HS-27A (cell line): ENCODE measurements around the gene VPS16.
A peak's percentile ranks its signal among the peaks of the same experiment; 100 is the strongest.

Experiments
- DNase-seq: peaks from one replicate; pipeline ENCODE4 v3.0.0-alpha.2; 2012; ENCODE audit warnings: low read depth, missing footprints

Gene VPS16

GRCh38 chr20:2840138-2840966 lies at the start of gene VPS16, which contains the start of gene PCED1A:
Gene VPS16 (plus strand): TSS chr20:2840745. CDS start chr20:2840775, 30 bp downstream.
Gene PCED1A (minus strand): TSS chr20:2840655. CDS start chr20:2839912, 743 bp downstream.
- peak; percentile 45 for DNase-seq

- DNase-seq = no peak
These were observed 47.1 kb upstream of the VPS16 start for GRCh38 chr20:2793471-2793870.

GRCh38 chr20:2794202-2794748 lies 46.3 kb upstream of the VPS16 start:
- DNase-seq = no peak

- no peak for DNase-seq
These were observed 45.6 kb upstream of the VPS16 start for GRCh38 chr20:2794866-2795447.

- DNase-seq = no peak
These were observed 45.1 kb upstream of the VPS16 start for GRCh38 chr20:2795451-2795850.

DNA sequence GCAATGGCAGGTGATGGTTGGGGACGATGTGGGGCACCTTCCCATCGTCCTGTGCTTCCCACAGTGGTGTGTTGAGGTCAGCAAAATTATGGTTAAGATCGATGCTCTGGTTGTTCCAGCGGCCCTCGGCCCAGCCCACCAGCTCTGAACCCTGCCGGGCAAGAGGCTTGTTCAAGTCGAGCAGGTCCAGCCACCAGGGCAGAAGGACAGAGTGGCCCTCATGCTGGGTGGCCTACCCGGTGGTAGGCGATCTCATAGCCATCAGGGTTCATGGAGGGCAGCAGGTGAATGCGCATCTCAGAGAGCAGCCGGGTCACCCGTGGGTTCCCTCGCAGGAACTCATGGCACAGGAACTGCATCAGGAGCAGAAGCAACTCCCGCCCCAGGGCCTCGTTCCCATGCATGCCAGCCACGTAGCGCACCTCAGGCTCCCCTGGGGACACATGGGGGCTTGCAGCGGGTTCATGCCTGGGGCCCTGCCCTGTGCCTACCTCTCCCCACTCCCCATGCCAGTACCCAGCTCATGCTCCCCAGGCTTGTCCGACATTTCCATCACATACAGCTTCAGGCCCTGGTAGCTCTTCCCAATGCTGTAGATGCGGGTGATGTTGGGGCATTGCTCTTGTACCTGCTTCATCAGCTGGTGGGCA lies 44.4 kb upstream of the VPS16 start:
- no peak for DNase-seq

GRCh38 chr20:2797136-2797983 lies 43.2 kb upstream of the VPS16 start:
- no peak for DNase-seq

DNA sequence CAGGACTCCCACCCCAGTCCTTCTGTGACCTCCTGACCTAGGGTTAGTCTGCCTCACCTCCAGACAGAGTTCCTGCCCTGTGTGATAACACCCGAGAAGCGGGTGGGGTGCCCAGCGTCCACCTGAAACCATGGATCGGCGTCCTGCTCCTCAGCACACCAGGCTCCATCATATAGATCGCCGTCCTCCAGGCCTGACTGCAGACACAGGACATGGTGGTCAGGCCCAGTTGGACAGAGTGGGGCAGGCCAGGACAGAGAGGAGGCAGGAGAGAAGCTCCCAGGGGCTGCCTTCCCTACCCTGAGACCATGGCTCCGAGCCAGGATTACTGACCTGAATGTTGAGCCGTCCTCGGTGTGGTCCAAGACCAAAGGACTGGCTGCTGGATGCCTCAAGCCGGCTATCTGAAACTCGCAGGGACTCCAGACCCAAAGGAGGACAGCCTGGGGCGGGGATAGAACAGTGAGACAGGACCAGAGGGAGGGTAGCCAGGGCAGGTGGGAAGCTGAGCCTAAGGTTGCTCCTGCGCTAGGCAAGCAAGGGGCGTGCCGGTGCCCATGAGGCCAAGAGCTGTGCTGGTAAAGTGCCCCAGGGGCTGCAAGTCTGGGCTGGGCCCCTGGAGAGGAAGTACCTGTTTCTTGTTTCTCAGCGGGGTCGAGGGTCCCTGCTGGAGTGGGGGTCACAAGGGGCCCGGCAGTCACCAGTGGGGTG lies 42.3 kb upstream of the VPS16 start:
- DNase-seq = no peak

DNA sequence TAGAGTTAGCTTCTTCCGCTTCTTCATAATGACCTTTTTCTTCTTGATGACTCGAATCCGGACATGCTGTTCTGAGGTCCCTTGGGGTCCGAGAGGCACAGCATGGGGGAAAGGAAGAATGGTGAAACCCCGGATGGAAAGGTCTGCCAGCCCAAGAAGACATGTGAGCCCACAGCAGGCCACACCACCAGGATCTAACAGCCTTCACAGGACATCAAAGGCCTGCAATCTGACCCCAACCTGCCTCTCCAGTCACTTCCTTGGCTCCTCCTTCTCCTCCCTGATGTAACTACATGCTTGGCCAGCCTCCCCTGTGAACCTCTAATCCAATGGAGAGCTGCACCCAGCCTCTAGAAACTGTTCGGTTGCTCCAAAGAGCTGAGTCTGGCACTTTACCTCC lies 41.7 kb upstream of the VPS16 start:
- DNase-seq = no peak

DNA sequence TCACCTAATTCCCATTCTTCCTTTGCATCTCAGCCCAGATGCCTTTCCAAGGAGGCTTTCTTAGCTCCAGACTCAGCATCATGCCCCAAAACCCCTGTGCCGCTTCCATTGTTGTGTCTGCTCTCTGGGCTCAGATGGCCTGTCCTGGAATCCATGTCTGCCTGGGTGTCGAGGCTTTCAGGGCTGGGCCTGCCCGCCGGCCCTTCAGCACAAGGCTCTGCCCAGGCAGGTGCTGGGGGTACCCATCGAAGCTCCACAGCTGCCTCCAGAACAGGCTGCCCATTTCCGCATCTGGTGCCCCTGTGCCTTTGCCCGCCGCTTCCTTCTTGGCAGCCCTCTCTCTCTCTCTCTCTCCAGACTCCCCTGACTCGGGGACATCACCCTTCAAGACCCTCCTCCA lies 41.3 kb upstream of the VPS16 start:
- no peak for DNase-seq

- DNase-seq = no peak
These were observed 40.6 kb upstream of the VPS16 start for GRCh38 chr20:2799688-2800520.

DNA sequence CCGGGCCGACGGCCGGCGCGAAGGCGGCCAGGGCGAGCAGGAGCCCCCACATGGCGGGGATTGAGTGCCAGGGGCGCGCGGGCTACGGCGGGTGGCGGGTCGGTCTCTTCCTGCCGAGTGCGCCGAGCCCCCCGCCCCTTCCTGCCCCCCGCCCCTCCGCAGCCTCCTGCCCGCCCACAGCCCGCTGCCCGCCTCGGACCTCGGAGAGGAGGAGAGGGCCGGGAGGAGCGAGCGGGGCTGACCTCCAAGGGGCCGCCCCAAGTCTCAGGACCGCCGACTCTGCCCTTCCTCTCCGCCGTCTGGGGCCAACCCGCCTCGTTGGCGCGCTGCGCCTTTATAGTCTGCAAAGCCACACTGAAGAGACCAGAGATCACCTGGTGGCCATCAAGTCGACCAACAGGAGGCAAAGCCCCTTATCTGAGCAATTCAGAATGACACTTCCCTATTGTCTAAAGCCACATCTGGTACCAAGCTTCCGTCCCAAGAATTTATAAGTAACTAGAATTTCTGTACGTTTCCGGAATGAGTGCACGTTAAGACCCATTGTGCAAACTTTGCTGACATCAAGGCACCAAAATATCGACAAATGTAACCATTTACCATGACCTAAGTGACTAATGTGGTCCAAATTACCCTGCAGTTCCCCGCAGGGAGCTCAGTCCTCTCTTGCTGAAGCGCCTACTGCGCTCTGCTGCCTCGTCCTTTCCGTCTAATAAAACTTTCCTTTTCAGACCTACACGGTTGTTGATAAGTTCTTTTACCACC lies 39.8 kb upstream of the VPS16 start, which contains the start of gene CPXM1:
Gene CPXM1 (minus strand): TSS at position 107 of the 765 bp plus-strand sequence. CDS start 55 bp downstream, at position 52.
- no peak for DNase-seq

- no peak for DNase-seq
These were observed 39.2 kb upstream of the VPS16 start for GRCh38 chr20:2801286-2801728.

DNA sequence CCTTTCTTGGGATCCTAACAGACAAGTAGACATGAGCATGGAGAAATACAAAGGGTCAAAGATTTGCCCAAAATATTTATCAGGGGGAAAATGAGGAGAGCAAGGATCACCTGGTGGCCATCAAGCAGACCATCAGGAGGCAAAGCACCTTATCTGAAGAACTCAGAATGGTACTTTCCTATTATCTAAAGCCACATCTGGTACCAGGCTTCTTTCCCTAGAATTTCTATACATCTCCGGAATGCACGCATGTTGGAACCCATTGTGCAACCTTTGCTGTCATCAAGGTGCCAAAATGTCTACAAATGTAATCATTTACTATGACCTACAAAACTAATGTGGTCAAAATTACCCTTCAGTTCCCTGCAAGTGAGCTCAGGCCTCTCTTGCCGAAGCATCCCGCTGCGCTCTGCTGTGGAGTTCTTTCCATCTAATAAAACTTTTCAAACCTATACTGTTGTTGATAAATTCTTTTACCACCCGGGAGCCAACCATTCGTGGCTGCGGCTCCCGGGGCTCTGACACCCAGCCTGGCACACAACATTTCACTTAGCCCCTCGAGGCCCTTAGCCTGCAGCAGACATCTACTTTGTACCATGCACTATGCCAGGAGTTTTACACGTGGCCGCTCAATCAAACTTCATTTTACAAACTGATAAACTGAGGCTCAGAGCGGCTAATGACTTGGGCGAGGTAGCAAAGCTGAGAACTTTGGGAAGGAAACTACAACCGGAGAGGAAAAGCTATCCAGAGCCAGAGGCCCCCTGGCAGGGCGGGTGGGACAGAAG lies 36.3 kb upstream of the VPS16 start:
- DNase-seq = no peak

DNA sequence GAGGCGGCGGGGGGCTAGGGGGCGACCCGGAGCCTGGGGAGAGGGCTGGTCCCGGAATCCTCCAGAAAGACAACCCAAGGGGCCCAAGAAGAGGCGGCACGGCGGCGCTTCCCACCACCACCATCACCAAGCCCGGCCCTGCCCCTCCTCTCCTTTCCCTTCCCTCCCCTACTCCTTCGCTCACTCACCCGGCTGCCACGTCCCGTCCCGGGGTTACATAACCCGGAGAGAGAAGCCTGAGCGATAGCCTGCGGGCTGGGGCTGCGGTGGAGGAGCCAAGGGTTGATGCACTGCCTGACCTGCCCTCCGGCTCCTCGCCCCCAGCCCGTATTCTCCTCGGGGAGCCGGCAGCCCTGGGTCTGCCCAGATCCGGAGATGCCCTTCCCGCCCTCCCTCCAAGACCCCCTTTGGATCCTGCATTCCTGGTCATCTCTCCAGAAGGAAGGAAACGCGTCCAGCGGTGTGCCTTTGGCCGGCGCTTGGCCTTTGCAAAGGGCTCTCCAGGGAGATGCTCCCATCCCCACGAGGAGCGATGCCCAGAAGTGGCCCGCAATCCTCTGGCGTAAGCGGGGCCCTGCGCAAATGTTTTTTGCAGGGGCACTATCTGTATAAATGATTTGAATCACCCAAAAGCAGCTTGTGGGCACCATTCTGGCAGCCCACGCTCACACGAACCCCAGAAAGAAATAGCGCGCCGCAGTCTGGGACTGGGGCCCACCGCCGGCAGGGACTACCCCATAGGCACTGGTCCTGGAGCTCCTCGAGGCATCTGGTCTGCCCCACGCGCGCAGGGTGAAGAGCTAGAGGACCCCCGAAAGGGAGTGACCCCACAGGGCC lies 35.5 kb upstream of the VPS16 start:
- no peak for DNase-seq

DNA sequence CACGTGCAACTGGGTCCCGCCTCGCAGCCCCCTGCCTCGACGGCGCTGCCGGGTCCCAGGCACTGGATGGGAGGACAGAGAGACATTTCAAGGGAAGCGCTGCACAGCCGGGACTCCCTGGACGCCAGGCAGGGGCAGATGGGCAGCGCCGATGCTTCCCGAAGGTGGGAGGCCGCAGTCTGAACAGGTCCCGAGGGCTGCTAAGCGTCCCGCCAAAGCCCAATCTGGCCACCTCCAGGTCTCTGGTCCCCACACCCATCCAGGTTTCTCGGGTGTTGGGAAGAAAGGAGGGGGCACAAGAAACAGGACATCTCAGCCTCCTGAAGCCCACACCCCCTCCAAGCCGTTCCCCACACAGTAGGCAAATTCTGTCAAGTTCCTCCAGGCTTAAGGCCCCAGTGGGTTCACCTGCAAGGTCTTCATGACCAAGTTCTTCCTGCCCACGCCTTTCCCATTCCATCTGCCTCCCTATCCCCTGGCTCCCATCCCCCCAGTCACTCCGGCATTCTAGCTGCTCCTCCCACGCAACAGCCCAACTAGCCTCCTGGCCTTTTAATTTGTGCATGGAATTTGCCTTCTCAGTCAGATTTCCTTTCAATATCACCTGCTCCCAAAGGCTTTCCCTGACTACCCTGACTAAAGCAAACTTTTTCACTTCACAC lies 34.7 kb upstream of the VPS16 start:
- no peak for DNase-seq

DNA sequence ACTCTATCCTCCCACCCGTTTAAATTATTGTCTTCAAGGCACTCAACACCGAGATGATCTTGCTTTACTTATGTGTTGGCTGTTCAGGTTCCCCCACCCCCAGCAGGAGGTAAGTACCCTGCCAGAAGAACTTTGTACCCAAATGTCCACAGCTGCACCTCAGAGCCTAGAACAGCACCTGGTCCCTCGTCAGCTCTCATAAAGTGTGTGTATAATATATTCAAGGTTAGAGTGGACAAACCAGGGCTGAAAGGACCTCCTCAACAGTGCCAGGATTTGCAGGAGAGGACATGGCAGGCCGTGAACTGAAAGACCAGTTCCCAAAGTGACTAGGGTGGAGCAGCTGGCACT lies 34.2 kb upstream of the VPS16 start:
- no peak for DNase-seq
